Esophagus squamous epithelium (tissue), 5 donors: Measurements from ENCODE around the gene HOXC10. TPM values are rescaled to one million over a fixed set of nuclear protein-coding genes. Genes with fewer than 3 reads are reported as not detected.

Source experiments
- DNase-seq: peaks from one replicate; lab custom pipeline; 2025; lab: John Stamatoyannopoulos, UW
- H3K27ac ChIP-seq, 4 donors: fragments of 200-600 bp; sonication (generic); one replicate each; pipeline ENCODE4 v1.5.1; 2016 to 2019; ENCODE audit warnings: mild to moderate bottlenecking in 1 of 4
- H3K27me3 ChIP-seq, 4 donors: fragments of 200-600 bp; sonication (generic); 1 replicate in 3 of 4; 2 replicates in 1 of 4; pipeline versions ENCODE4 v1.5.1 to v1.6.0; 2017 to 2021; ENCODE audit warnings: antibody characterized with exemption in 1 of 4
- H3K36me3 ChIP-seq, 3 donors: fragments of 200-600 bp; sonication (generic); one replicate each; pipeline ENCODE4 v1.5.1; 2016 to 2019
- H3K4me1 ChIP-seq, 3 donors: fragments of 200-600 bp; sonication (generic); one replicate each; pipeline ENCODE4 v1.5.1; 2017 to 2019
- H3K4me3 ChIP-seq, 4 donors: fragments of 200-600 bp; sonication (generic); 1 replicate in 3 of 4; 2 replicates in 1 of 4; pipeline ENCODE4 v1.5.1; 2016 to 2019; ENCODE audit warnings: mild to moderate bottlenecking in 2 of 4, moderate library complexity in 1 of 4
- H3K9me3 ChIP-seq, 3 donors: fragments of 200-600 bp; sonication (generic); one replicate each; pipeline ENCODE4 v1.5.1; 2016 to 2019
- POLR2A ChIP-seq, 4 donors: fragments of 450-650 bp; IDR thresholded peaks; one replicate each; pipeline ENCODE4 v1.6.1; 2017; ENCODE audit warnings: antibody characterized with exemption in 4 of 4, mild to moderate bottlenecking in 4 of 4, moderate library complexity in 3 of 4
- WGBS, 2 donors: methylation state at CpG; one replicate each; pipeline ENCODE4 v1.1.5; 2018; 5-methylcytosine and 5-hydroxymethylcytosine counted together
- intact Hi-C: fragments of 100-400 bp; cut with DNase I; formaldehyde crosslinking; loops from one replicate; pipeline ENCODE4 v1.15.0; 2022
- total RNA-seq, 4 donors: library from RNA; depleted of rRNA; stranded (reverse); fragments of >200 nt; gene quantifications; one replicate each; pipeline ENCODE4 v1.1.0, GENCODE V29; 2016
- TF ChIP-seq, protein P1 (sequence below), 6 experiments: fragments of 450-650 bp in 4 of 6; fragments of 200-600 bp in 2 of 6; sonication (generic) in 2 of 6; IDR thresholded peaks; one replicate each; pipeline ENCODE4 v1.5.1; 2016 to 2019; ENCODE audit warnings: antibody characterized with exemption in 6 of 6, mild to moderate bottlenecking in 4 of 6, moderate library complexity in 4 of 6
- donor health status: DM: yes; HTN: yes; CAD: no.

HOXC10 gene
- total RNA-seq, 4 donors from 2014 or later = 0.31 to 1.3 TPM; not detected in 2

DNA sequence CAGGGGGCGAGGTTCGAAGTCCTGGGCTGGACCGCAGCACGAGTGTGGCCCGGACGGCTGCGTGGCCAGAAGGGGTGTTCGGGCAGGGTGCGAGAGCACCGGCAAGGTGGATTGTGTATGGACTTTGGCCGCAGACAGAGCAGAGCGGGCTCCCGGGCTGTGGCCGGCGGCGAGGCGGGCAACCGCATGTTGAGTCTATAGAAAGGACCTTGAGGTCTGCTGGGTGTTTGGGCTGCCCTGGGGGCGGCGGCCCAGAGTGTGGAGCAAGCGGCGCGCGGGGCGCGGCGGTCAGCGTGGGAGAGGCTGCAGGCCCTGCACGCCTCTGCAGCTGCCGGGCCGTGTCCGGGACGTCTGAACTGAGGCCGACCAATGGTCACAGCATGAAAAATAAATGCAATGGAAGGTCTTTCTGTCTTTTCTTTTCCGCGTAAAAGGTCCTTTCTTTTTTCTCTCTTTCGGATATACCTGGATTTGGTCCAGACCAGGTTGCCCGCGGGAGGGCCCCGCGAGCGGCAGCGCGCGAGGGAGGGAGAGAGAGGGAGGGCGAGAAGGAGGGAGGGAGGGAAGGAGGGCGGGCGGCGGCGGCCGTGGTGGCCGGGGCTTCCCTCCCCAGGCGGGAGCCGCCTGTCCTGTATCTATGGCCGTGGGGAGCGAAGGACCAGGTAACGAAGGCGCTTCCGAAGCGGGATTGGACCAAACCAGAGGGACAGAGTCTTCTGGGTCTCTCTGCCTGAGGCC is 9.5 kb downstream of the HOXC10 start:
- Histone ChIP-seq H3K27me3 (peaks cover 21 to 100% (median 89%) of the 10 kb centered on the region in 4 donors), H3K4me3 (peak overlapping the region in 3 of 4 donors; percentile 5 to 69 (median 51)), H3K36me3 (no peaks in the 10 kb centered on the region), H3K9me3 (no peaks in the 10 kb centered on the region), H3K27ac (no peak overlapping the region), H3K4me1 (peaks cover 20 to 48% (median 29%) of the 10 kb centered on the region in 3 donors)
- WGBS, 2 donors = 6 to 9% methylated on average over 7 to 36 of the region's 60 CpGs
- TF ChIP-seq, protein P1, sequence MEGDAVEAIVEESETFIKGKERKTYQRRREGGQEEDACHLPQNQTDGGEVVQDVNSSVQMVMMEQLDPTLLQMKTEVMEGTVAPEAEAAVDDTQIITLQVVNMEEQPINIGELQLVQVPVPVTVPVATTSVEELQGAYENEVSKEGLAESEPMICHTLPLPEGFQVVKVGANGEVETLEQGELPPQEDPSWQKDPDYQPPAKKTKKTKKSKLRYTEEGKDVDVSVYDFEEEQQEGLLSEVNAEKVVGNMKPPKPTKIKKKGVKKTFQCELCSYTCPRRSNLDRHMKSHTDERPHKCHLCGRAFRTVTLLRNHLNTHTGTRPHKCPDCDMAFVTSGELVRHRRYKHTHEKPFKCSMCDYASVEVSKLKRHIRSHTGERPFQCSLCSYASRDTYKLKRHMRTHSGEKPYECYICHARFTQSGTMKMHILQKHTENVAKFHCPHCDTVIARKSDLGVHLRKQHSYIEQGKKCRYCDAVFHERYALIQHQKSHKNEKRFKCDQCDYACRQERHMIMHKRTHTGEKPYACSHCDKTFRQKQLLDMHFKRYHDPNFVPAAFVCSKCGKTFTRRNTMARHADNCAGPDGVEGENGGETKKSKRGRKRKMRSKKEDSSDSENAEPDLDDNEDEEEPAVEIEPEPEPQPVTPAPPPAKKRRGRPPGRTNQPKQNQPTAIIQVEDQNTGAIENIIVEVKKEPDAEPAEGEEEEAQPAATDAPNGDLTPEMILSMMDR (IDR thresholded peaks at IDR 0.05) = no peak
- TF ChIP-seq POLR2A (IDR thresholded peaks at IDR 0.05) = no peak
- DNase-seq = no peak
- intact Hi-C loops = no loop called here

DNA sequence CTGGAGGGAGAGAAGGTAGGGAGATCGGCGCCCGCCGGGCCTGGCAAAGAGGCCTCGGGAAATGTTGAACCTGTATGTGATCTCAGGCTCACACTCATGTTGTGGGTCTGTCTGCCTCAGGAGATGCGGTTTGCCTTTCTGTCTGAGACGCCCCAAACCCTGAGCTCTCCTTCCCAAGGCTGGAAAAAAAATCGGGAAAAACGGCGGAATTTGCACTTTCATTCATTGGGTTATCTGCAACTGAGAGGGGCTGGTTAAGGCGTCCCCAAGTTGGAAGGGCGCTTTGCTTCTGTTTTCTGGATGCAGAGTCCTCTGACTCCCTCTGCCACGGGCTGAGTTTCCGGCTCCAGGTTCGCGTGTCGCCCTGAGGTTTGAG is 10.0 kb downstream of the HOXC10 start:
- peak overlapping the region; percentile 30 to 69 (median 50) for H3K4me3 ChIP-seq
- H3K27ac ChIP-seq = peak overlapping the region in 1 of 4 donors; percentile 37
- intact Hi-C loops = no loop called here
- DNase-seq = no peak
- peaks cover 21 to 100% (median 90%) of the 10 kb centered on the region in 4 donors for H3K27me3 ChIP-seq
- 0 to 6% methylated on average over 7 to 11 of the region's 17 CpGs for WGBS, 2 donors
- peaks cover 25 to 50% (median 29%) of the 10 kb centered on the region in 3 donors for H3K4me1 ChIP-seq
- no peaks in the 10 kb centered on the region for H3K9me3 ChIP-seq
- no peak for TF ChIP-seq POLR2A (IDR thresholded peaks at IDR 0.05)
- TF ChIP-seq, protein P1 (IDR thresholded peaks at IDR 0.05) = no peak
- H3K36me3 ChIP-seq = no peaks in the 10 kb centered on the region

DNA sequence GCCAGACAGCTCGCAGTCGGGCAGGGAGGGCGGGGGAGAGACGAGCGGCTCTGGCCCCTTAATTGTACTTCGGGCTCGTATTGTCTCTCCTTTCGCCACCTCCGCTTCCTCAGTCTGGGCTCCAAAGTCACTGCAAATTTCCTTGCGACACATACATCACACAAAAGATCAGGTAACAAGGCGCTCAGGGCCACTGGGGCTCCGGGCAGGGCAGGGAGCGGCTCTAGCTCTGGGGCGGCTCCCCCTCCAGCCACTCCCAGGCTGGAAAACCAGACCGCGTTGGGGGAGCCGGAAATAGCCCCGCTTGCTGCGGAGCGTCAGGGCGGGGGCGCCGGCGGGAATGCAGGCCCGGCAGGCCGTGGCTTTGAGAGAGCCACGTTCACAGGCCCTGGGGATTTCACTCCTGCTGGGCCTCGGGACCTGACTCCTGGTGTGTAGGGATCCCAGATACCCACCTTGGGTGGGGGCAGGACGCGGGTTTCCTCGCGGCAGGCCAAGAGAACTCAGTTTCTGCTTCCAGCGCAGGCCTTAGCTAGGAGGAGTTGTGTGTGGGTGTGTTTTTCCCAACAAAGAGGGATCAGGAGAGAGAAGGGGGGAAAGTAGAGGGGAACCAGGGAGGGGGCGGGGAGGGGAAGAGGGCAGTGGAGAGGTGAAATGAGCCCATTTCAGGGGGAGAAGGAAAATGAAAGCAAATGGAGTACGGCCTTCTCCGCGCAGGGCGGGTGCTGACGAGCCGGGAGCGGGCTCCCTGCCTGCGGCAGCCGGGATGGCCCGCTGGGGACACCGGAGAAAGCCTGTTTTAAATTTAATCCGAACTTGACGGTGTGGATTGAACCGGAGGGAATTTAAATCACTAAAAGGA is 10.7 kb downstream of the HOXC10 start:
- no peak for DNase-seq
- TF ChIP-seq POLR2A (IDR thresholded peaks at IDR 0.05) = peak in 1 of 4 donors; percentile 16
- TF ChIP-seq, protein P1 (IDR thresholded peaks at IDR 0.05) = peak in 1 of 6 experiments; percentile 13
- peaks cover 29 to 55% (median 35%) of the 10 kb centered on the region in 3 donors for H3K4me1 ChIP-seq
- peak overlapping the region; percentile 30 to 69 (median 50) for H3K4me3 ChIP-seq
- H3K27me3 ChIP-seq = peaks cover 25 to 100% (median 90%) of the 10 kb centered on the region in 4 donors
- 1 to 3% methylated on average over 29 to 36 of the region's 48 CpGs for WGBS, 2 donors
- intact Hi-C loops = no loop called here
- no peaks in the 10 kb centered on the region for H3K36me3 ChIP-seq
- peak overlapping the region in 2 of 4 donors; percentile 37 to 42 for H3K27ac ChIP-seq
- no peaks in the 10 kb centered on the region for H3K9me3 ChIP-seq

DNA sequence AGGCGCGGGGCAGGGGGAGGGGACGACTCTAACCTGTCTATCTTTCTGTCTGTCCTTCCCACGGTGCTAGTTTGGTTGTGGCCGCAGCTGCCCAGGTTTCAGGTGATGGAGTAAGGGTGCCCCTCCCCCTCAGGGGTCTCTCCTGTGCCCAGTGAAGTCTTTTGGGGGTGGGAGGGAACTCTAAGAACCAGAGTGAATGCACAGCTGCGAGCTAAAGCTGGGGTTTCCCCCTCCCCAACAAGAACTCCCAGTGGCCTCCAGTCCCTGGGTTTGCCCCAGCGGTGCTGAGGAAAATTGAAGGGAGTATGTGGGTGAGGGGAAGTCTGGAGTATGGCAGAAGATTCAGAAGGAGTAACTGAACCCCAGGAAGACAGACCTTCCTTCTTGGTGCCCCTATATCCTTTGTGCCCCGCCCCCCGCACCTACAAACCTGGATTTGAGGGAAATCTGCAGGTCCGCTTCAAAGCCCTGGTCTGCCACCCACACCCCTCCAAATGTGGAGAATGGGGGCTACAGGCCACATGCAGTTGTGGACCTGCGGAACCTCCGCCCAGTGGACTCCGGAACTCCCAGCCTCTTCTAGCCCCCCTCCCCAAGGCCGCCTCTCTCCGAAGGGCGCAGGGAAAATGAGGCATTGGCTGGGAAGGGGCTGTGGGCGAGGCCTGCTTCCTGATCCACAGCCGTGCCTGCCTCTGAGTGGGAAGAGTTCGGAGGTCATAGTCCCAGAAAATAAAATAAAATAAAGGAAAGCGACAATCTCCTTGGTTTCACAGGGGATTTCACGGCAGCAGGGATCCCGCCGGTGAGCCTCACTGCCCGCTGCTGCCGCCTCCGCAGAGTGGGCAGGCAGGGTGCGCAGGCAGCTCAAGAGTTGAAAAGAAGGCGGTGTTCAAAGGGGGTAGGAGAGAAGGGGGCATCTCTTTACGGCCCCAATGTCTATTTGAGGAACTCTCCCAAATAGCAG is 11.6 kb downstream of the HOXC10 start:
- H3K27me3 ChIP-seq = peaks cover 26 to 100% (median 87%) of the 10 kb centered on the region in 4 donors
- intact Hi-C loops = no loop called here
- H3K9me3 ChIP-seq = no peaks in the 10 kb centered on the region
- WGBS, 2 donors = 61% methylated on average over 17 of the region's 29 CpGs
- DNase-seq = no peak
- H3K27ac ChIP-seq = peak overlapping the region in 1 of 4 donors; percentile 37
- H3K36me3 ChIP-seq = no peaks in the 10 kb centered on the region
- H3K4me1 ChIP-seq = peaks cover 32 to 54% (median 37%) of the 10 kb centered on the region in 3 donors
- H3K4me3 ChIP-seq = peak overlapping the region; percentile 30 to 69 (median 50)
- TF ChIP-seq, protein P1 (IDR thresholded peaks at IDR 0.05) = no peak
- no peak for TF ChIP-seq POLR2A (IDR thresholded peaks at IDR 0.05)
